ENCODE results near the gene RTN3. TPM values are rescaled to one million over a fixed set of nuclear protein-coding genes. Genes with fewer than 3 reads are reported as not detected.
A peak's percentile ranks its signal among the peaks of the same experiment; 100 is the strongest.

Gene RTN3
- total and polyA plus RNA-seq, 12 donors: 31.1 to 72.0 (median 50.6) TPM

DNA sequence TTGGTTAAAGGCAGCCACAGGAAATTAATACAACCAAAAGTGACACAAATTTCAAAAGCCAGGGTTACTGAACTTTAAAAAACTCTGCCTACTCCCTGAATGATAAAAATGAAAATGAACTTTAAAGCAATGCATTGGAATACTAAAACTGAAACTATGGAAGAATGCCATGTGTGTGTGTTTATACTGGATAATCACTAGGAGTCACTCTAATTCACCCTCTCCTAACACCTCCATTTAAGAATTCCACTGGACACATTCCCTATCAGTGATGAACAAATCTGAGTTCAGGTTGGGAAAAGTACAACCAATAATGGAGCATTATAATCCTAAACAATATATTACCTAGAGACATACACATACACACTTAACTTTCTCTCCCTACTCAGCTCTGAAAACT lies 39.6 kb upstream of the RTN3 start:
- TF ChIP-seq CTCF (IDR thresholded peaks at IDR 0.05): peak in 3 of 9 donors; percentile 19 to 42 (median 23)
- H3K27ac ChIP-seq: no peak overlapping the region
- intact Hi-C loops (cut with DNase I): loop anchor here in 3 of 10 donors (2.0 to 10.0 kb wide), 3 partner anchors 93 to 97 kb away; no protein-coding TSS in a partner anchor

DNA sequence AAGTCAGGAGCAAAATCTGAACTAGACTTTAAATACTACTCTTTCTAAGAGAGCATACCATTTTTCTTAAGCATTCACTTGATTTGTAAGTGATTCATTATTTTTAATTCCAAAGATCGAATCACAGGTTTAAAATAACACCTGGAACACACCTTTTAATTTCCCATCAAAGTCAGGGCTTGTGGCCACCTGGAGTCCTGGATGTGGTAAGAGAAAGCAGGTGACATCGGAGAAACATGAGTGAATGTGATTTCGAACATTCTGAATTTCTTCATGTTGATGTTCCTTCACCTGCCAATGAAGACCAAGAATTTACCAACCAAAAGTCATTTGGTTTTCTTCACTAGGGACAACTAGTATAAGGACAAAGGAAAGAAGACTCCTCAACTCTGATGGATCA lies 38.1 kb upstream of the RTN3 start:
- intact Hi-C loops (cut with DNase I): loop anchor here in 2 of 10 donors (5.0 to 10.0 kb wide), 2 partner anchors 92 to 94 kb away; no protein-coding TSS in a partner anchor

More for the DNA sequence above, 39.6 kb upstream of the RTN3 start:
- DNase-seq (no peak), ATAC-seq (peak in 1 of 8 donors; percentile 31)
- Histone ChIP-seq H3K27me3 (no peaks in the 10 kb centered on the region), H3K9me3 (no peaks in the 10 kb centered on the region), H3K4me3 (no peak overlapping the region), H3K36me3 (peaks cover 0 to 97% (median 37%) of the 10 kb centered on the region in 9 donors), H3K4me1 (peaks cover 0 to 7% (median 0%) of the 10 kb centered on the region in 9 donors)

DNA sequence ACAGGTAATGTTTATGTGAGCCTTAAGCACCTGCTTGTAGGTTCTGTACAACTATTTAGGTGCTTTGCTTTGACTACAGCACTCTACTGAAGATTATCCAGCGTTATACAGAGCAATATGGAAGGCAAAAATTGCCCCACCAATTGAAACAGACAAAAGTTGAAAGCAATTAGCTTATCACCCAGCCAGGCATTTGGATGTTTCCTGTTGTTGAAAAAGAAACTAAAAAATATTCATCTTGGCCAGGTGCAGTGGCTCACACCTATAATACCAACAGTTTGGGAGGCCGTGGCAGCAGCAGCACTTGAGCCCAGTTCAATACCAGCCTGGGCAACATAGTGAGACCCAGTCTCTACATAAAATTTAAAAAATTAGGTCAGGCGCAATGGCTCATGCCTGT lies 28.6 kb upstream of the RTN3 start:
- Histone ChIP-seq H3K9me3 (no peaks in the 10 kb centered on the region), H3K36me3 (peaks cover 0 to 100% (median 9%) of the 10 kb centered on the region in 9 donors), H3K4me3 (no peak overlapping the region), H3K4me1 (peaks cover 0 to 5% (median 0%) of the 10 kb centered on the region in 9 donors), H3K27ac (no peak overlapping the region), H3K27me3 (no peaks in the 10 kb centered on the region)
- no peak for ATAC-seq
- no peak for DNase-seq
- WGBS, 2 donors: 86 to 87% methylated on average over 3 of the region's 3 CpGs
- intact Hi-C loops (cut with DNase I): loop anchor here in 1 of 10 donors (10.0 kb wide), 1 partner anchor 82 kb away; no protein-coding TSS in a partner anchor
- no peak for TF ChIP-seq CTCF (IDR thresholded peaks at IDR 0.05)

More for the DNA sequence above, 38.1 kb upstream of the RTN3 start:
- TF ChIP-seq CTCF (IDR thresholded peaks at IDR 0.05): no peak
- Histone ChIP-seq H3K4me1 (peaks cover 0 to 7% (median 0%) of the 10 kb centered on the region in 9 donors), H3K36me3 (peaks cover 0 to 97% (median 48%) of the 10 kb centered on the region in 9 donors), H3K27ac (no peak overlapping the region), H3K4me3 (no peak overlapping the region), H3K9me3 (no peaks in the 10 kb centered on the region), H3K27me3 (no peaks in the 10 kb centered on the region)
- DNase-seq (no peak), ATAC-seq (no peak)
- WGBS, 2 donors: 96 to 97% methylated on average over 3 of the region's 3 CpGs

- peaks cover 0 to 38% (median 15%) of the 10 kb centered on the region in 9 donors for H3K4me1 ChIP-seq
- no peak overlapping the region for H3K4me3 ChIP-seq
- intact Hi-C loops (cut with DNase I): loop anchor here in 1 of 10 donors (10.0 kb wide), 1 partner anchor 74 kb away; no protein-coding TSS in a partner anchor
- peaks cover 0 to 37% (median 0%) of the 10 kb centered on the region in 9 donors for H3K36me3 ChIP-seq
- WGBS, 2 donors: 95% methylated on average over 8 of the region's 8 CpGs
- no peak overlapping the region for H3K27ac ChIP-seq
- DNase-seq (no peak), ATAC-seq (no peak)
- no peak for TF ChIP-seq CTCF (IDR thresholded peaks at IDR 0.05)
- no peaks in the 10 kb centered on the region for H3K9me3 ChIP-seq
- no peaks in the 10 kb centered on the region for H3K27me3 ChIP-seq
These were observed 20.3 kb upstream of the RTN3 start for GRCh38 chr11:63660972-63661371.

All from heart right ventricle (tissue), 16 donors.